ENCODE results near the gene HES2. TPM values are rescaled to one million over a fixed set of nuclear protein-coding genes. Genes with fewer than 3 reads are reported as not detected.

HES2 gene
- total and polyA plus RNA-seq, 2 experiments from 2014 or later = 1.6 to 2.1 TPM

DNA sequence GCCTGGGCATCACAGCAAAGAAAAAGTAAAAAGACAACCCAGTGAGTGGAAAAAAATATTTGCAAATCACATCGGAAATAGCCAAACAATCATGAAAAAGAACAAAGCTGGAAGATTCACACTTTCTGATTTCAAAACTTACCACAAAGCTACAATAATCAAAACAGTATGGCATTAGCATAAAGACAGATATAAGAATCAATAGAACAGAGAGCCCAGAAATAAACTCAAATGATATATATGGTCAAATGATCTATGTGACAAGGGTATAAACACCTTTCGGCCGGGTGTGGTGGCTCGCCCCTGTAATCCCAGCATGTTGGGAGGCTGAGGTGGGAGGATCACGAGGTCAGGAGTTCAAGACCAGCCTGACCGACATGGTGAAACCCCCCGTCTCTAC, 39.7 kb downstream of the HES2 start (continued):
- TF ChIP-seq, protein P1, sequence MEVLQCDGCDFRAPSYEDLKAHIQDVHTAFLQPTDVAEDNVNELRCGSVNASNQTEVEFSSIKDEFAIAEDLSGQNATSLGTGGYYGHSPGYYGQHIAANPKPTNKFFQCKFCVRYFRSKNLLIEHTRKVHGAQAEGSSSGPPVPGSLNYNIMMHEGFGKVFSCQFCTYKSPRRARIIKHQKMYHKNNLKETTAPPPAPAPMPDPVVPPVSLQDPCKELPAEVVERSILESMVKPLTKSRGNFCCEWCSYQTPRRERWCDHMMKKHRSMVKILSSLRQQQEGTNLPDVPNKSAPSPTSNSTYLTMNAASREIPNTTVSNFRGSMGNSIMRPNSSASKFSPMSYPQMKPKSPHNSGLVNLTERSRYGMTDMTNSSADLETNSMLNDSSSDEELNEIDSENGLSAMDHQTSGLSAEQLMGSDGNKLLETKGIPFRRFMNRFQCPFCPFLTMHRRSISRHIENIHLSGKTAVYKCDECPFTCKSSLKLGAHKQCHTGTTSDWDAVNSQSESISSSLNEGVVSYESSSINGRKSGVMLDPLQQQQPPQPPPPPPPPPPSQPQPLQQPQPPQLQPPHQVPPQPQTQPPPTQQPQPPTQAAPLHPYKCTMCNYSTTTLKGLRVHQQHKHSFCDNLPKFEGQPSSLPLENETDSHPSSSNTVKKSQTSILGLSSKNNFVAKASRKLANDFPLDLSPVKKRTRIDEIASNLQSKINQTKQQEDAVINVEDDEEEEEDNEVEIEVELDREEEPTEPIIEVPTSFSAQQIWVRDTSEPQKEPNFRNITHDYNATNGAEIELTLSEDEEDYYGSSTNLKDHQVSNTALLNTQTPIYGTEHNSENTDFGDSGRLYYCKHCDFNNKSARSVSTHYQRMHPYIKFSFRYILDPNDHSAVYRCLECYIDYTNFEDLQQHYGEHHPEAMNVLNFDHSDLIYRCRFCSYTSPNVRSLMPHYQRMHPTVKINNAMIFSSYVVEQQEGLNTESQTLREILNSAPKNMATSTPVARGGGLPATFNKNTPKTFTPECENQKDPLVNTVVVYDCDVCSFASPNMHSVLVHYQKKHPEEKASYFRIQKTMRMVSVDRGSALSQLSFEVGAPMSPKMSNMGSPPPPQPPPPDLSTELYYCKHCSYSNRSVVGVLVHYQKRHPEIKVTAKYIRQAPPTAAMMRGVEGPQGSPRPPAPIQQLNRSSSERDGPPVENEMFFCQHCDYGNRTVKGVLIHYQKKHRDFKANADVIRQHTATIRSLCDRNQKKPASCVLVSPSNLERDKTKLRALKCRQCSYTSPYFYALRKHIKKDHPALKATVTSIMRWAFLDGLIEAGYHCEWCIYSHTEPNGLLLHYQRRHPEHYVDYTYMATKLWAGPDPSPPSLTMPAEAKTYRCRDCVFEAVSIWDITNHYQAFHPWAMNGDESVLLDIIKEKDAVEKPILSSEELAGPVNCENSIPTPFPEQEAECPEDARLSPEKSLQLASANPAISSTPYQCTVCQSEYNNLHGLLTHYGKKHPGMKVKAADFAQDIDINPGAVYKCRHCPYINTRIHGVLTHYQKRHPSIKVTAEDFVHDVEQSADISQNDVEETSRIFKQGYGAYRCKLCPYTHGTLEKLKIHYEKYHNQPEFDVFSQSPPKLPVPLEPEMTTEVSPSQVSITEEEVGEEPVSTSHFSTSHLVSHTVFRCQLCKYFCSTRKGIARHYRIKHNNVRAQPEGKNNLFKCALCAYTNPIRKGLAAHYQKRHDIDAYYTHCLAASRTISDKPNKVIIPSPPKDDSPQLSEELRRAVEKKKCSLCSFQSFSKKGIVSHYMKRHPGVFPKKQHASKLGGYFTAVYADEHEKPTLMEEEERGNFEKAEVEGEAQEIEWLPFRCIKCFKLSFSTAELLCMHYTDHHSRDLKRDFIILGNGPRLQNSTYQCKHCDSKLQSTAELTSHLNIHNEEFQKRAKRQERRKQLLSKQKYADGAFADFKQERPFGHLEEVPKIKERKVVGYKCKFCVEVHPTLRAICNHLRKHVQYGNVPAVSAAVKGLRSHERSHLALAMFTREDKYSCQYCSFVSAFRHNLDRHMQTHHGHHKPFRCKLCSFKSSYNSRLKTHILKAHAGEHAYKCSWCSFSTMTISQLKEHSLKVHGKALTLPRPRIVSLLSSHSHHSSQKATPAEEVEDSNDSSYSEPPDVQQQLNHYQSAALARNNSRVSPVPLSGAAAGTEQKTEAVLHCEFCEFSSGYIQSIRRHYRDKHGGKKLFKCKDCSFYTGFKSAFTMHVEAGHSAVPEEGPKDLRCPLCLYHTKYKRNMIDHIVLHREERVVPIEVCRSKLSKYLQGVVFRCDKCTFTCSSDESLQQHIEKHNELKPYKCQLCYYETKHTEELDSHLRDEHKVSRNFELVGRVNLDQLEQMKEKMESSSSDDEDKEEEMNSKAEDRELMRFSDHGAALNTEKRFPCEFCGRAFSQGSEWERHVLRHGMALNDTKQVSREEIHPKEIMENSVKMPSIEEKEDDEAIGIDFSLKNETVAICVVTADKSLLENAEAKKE (CRISPR knock-in tag; IDR thresholded peaks at IDR 0.05) = no peak
- TF ChIP-seq ZNF114 (CRISPR knock-in tag; IDR thresholded peaks at IDR 0.05) (no peak), JUNB (IDR thresholded peaks at IDR 0.05; ENCODE audit: unreplicated experiment) (no peak), CREB1 (CRISPR knock-in tag; IDR thresholded peaks at IDR 0.05; ENCODE audit: low read depth) (no peak), POLR2AphosphoS5 (IDR thresholded peaks at IDR 0.05; ENCODE audit: low read depth) (no peak), NANOG (IDR thresholded peaks at IDR 0.05; ENCODE audit: borderline replicate concordance) (no peak), ZNF331 (CRISPR knock-in tag; IDR thresholded peaks at IDR 0.05; ENCODE audit: low read depth) (no peak), STAT1 (IDR thresholded peaks at IDR 0.05; ENCODE audit: unreplicated experiment) (no peak), EZH2phosphoT487 (IDR thresholded peaks at IDR 0.05; ENCODE audit: unreplicated experiment) (no peak)
- TF ChIP-seq, protein P2, sequence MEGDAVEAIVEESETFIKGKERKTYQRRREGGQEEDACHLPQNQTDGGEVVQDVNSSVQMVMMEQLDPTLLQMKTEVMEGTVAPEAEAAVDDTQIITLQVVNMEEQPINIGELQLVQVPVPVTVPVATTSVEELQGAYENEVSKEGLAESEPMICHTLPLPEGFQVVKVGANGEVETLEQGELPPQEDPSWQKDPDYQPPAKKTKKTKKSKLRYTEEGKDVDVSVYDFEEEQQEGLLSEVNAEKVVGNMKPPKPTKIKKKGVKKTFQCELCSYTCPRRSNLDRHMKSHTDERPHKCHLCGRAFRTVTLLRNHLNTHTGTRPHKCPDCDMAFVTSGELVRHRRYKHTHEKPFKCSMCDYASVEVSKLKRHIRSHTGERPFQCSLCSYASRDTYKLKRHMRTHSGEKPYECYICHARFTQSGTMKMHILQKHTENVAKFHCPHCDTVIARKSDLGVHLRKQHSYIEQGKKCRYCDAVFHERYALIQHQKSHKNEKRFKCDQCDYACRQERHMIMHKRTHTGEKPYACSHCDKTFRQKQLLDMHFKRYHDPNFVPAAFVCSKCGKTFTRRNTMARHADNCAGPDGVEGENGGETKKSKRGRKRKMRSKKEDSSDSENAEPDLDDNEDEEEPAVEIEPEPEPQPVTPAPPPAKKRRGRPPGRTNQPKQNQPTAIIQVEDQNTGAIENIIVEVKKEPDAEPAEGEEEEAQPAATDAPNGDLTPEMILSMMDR (conservative IDR thresholded peaks at IDR 0.05; ENCODE audit: low read depth in 2 of 2) = no peak
- TF ChIP-seq, protein P3, sequence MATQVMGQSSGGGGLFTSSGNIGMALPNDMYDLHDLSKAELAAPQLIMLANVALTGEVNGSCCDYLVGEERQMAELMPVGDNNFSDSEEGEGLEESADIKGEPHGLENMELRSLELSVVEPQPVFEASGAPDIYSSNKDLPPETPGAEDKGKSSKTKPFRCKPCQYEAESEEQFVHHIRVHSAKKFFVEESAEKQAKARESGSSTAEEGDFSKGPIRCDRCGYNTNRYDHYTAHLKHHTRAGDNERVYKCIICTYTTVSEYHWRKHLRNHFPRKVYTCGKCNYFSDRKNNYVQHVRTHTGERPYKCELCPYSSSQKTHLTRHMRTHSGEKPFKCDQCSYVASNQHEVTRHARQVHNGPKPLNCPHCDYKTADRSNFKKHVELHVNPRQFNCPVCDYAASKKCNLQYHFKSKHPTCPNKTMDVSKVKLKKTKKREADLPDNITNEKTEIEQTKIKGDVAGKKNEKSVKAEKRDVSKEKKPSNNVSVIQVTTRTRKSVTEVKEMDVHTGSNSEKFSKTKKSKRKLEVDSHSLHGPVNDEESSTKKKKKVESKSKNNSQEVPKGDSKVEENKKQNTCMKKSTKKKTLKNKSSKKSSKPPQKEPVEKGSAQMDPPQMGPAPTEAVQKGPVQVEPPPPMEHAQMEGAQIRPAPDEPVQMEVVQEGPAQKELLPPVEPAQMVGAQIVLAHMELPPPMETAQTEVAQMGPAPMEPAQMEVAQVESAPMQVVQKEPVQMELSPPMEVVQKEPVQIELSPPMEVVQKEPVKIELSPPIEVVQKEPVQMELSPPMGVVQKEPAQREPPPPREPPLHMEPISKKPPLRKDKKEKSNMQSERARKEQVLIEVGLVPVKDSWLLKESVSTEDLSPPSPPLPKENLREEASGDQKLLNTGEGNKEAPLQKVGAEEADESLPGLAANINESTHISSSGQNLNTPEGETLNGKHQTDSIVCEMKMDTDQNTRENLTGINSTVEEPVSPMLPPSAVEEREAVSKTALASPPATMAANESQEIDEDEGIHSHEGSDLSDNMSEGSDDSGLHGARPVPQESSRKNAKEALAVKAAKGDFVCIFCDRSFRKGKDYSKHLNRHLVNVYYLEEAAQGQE (IDR thresholded peaks at IDR 0.05; ENCODE audit: unreplicated experiment) = no peak
